SK-N-MC (cell line): ENCODE results near the gene DNAJB6.

Experiments used
- EZH2 ChIP-seq: fragments of 200-600 bp; sonication (generic); IDR thresholded peaks from one replicate; pipeline ENCODE4 v1.6.1; 2017; ENCODE audit warnings: antibody characterized with exemption
- FOXP2 ChIP-seq: optimal IDR thresholded peaks from 2 replicates; pipeline ENCODE3; 2011; ENCODE audit warnings: mild to moderate bottlenecking, moderate library complexity; ENCODE audit not compliant: insufficient read depth; ENCODE audit errors: extremely low read length, control extremely low read depth
- POLR2AphosphoS5 ChIP-seq: IDR thresholded peaks from 2 replicates; pipeline ENCODE4 v1.6.1; 2012; ENCODE audit warnings: mild to moderate bottlenecking, low read depth, low read length, borderline replicate concordance

DNA sequence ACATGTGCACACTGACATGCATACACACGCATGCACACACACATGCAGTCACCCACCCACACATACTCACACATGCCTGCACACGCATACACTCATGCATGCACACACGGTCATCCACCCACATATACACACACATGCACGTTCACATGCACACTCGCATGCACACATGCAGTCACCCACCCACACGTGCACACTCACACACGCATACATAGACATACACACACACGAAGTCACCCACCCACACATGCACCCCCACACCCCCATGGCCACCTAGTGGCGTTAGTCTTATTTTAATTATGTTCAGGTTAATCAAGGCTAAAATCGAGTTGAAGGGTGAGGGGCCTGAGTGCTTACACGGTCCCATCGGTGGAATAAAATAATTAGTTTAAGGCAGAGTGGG, 96.8 kb downstream of the DNAJB6 start:
- no peak for TF ChIP-seq EZH2
- no peak for TF ChIP-seq POLR2AphosphoS5
- TF ChIP-seq FOXP2 = no peak
